NCI-H82 (cell line): Measurements from ENCODE around the gene CRAMP1.
A peak's percentile ranks its signal among the peaks of the same experiment; 100 is the strongest.

Experiments used
- DNase-seq: peaks from one replicate; lab custom pipeline; 2025; lab: John Stamatoyannopoulos, UW

The CRAMP1 gene

DNA sequence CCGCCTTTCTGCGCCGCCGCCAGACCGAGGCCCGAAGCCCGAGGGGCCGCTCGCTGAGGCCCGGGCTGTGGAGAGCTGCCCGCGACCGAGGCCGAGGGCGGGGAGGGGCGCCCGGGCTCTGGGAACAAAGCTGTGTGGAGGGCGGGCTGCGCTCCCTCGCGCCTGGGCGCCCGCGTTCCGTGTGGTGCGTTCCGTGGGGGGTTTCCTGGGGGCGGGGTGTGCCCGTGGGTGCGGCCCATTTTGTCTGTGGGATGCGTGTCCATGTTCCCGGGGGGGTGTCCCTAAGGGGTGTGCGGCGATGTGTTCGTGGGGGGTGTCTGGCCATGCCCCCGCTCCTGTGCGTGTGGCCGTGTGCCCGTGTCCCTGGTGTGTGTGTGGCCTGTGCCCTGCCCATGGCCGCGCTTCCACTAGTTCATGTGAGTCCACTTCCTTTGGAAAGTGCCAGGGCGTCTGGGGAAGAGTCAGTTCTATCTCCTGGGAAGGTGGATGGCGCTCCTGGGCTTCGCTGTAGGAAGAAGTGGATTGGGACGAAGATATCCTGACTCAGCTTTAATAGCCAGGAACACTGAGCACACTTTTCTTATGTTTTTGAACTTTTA, 66.4 kb downstream of the CRAMP1 start:
- peak; percentile 51 for DNase-seq

DNA sequence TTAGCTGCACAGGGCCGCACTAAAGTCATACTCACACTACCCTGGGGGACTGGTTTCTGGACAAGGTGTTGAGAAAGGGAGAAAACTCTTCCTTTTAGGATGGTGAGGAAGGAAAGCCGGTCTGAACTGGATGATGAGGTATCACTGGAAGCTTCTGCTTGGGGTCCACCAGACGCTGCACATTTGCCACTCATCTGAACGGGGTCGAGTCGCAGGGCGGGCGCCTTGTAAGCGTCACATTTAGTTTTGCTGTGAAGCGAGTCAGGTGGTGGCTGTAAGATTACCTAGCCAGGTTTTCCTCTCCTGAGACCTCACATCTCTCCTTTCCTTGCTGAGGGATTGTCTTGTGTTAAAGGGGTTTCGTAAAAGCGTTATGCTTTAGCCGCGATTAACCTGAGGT, 68.2 kb downstream of the CRAMP1 start:
- no peak for DNase-seq

DNA sequence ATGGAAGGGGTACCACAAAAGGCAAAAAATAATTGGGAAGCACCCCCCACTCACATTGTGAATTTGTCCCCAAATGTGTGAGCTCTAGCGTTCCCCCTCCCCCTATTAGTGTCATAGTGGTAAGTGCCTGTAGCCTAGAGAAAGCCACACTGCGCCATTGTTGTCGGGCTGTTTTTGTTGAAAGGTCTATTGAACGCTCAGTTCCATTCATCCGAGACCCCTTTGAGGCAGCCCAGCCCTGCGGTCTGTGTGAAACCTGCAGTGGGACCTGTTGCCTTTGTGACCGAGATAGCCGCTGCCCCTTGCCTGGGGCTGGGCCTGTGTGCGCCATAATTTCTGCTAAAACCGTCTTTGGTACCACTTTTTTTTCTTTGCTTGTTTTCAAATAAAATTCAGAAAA, 68.9 kb downstream of the CRAMP1 start:
- DNase-seq, result no peak

DNA sequence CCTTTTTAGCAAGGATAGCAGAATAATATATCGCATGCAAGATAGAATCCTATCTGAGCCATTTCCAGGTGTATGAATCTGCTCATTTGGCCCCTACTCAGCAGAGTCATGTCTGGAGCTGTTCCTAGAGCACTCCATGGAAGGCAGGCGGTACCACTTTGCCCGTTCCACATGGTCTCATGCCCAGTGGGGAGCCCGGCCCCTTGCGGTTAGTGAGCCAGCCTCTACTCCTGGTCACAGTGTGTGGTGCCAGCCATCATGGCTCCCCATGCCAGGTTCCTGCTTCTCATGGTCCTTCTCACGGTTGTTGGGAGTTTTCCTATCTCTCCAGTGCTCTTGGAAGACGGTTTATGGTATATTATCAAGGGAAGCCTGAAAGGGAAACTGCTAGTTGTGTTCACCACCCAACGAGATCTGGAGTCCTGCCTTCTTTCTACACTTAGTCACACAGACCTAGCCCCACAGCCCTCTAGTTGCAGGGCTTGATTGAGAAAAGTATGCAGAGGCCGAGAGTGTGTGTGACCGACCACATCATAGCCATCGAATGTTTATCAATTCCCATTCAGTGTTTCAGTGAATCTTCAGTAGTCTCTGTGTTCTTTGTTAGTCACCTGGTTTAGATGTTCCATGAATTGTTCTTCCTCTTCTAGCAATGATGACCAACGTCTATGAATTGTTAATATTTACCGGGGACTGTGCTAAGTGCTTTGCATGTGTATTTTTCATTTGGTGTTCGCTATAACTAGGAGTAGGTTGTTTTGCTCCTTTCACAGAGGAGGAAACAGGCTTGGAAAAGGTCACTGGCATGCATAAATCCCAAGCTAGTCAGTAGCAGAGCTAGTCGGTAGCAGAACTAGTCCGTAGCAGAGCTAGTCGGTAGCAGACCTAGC, 75.5 kb downstream of the CRAMP1 start:
- no peak for DNase-seq

DNA sequence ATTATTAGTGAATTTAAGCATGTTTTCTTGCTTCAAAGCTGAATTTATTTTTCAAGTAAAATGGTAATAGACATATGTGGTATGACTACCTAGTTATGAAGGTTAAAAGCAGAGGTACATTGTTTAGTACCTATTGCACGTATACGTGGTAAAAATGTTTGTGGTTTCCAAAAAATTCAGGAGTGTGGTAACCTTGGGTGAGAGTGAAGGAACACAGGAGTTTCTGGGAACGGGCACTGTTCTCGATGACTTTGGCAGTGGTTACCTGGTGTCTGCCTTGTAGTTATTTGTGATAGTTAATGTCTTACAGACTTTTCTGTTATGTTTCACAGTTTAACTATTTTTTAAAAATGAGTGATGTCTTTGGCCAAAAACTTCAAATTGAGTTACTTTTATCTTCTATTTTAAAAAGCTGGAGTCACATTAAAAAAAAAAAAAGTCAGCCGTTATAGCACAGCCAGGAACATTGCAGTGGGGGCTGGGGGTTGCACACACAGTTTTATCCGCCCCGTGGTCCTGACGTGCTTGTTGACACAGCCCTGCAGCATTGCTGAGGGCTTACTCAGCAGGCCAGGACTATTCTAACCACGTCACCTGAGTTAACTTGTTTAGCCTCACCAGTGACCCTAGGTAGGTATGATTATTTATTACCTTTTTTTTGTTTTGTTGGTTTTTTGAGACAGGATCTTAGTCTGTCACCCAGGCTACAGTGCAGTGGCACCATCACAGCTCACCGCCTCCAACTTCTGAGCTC, 76.8 kb downstream of the CRAMP1 start:
- DNase-seq, result no peak

DNA sequence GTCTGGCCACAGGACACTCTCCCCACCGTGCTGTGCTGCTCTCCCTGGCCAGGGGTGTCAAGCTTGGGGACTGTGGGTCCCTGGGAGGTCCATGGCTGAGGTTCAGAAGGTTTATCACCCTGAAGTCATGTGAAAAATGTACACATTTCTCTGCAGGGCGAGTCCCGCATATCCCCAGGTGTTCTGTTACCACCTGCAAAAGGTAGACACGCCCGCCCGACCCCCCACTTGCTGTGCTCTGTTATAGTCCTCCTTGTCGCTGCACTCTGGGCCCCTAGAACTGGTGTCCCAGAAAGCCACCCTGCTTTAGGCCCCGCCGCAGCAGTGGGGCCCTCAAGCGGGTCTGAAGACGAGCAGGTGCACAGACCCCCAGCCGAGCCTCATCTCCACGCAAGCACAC, 77.7 kb downstream of the CRAMP1 start:
- DNase-seq, result no peak

DNA sequence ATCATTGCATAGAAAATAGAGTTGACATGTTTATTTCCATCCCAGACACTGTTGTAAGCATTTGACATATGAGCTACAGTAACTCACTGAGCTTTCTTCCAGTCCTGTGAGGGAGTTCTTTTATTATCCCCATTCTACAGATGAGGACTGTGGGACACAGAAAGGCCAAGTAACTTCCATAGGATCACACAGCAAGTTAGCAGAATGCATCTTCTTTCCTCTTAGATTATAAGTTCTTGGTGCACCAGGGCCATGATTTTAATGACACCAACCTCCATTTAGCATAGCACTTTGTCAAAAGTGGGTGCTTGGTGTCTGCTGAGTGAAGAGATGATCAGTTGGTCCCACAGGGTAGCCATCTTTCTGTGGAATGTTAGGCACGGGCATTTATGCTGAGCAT, 78.7 kb downstream of the CRAMP1 start:
- no peak for DNase-seq

DNA sequence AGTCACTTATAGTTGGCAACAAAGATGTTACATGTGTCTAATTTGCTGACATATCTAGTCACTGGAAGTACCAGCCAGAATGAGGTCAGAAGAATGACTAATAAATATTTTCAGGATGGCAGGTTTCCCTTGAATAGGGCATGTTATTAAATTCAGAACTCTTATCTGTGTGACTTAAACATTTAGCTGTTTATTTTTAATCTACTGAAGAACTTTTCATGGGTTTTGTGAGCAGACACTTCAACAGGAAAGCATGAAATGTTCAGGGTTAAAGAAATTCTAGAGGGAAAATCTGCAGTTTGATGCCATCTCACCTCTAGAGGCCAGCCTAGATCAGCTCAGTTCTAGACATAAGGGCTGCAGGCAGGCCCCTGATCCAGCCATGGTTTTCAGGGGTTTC, 79.1 kb downstream of the CRAMP1 start:
- no peak for DNase-seq

DNA sequence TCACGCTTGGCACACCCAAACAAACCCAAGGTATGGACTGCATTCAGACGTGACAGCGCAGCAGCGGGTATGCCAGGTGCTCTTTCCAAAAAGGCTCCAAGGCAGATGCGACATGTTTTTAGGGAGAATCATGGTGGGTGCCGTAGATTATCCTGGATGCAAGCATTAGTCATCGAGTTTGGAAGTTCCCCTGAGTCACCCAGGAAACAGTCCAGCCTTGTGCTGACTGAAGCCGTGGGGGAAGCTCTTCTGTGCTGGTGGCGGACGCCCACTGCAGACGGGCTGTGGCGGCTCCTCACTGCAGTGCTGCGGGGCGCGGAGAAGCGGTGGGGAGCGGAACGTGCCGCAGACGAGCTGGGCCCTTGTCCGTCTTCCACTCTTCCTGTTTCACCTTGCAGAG, 79.8 kb downstream of the CRAMP1 start:
- no peak for DNase-seq

DNA sequence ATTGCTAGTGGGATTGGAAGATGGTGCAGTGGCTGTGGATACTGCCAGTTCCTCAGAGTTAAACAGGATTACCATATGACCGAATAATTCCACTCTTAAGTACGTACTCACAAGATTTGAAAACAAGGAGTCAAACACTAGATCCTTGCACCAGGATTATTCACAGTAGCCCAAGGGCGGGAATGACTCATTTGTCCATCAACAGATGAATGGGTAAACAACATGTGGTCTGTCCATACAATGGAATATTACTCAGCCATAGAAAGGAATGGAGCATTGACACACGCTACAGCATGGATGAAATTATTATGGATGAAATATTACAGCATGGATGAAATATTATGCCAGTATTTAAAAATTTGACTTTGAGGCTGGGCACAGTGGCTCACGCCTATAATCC, 84.7 kb downstream of the CRAMP1 start:
- no peak for DNase-seq

DNA sequence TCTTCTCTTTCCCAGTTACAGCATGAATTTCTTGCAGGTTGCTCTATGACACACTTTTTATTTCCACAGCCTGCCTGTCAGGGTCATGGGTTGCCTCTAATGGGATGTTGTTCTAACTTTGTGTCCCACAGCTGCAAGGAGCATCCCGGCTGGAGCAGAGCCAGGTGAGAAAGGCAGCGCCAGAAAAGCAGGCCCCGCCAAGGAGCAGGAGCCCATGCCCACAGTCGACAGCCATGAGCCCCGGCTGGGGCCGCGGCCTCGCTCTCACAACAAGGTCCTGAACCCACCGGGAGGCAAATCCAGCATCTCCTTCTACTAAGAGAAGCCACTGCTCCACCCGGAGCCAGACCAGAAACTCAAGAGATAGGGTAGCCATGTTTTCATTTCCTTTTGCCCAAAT, 86.5 kb downstream of the CRAMP1 start:
- no peak for DNase-seq

DNA sequence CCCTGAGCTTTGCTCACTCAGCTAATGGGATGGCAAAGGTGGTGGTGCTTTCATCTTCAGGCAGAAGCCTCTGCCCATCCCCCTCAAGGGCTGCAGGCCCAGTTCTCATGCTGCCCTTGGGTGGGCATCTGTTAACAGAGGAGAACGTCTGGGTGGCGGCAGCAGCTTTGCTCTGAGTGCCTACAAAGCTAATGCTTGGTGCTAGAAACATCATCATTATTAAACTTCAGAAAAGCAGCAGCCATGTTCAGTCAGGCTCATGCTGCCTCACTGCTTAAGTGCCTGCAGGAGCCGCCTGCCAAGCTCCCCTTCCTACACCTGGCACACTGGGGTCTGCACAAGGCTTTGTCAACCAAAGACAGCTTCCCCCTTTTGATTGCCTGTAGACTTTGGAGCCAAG, 88.1 kb downstream of the CRAMP1 start:
- no peak for DNase-seq

DNA sequence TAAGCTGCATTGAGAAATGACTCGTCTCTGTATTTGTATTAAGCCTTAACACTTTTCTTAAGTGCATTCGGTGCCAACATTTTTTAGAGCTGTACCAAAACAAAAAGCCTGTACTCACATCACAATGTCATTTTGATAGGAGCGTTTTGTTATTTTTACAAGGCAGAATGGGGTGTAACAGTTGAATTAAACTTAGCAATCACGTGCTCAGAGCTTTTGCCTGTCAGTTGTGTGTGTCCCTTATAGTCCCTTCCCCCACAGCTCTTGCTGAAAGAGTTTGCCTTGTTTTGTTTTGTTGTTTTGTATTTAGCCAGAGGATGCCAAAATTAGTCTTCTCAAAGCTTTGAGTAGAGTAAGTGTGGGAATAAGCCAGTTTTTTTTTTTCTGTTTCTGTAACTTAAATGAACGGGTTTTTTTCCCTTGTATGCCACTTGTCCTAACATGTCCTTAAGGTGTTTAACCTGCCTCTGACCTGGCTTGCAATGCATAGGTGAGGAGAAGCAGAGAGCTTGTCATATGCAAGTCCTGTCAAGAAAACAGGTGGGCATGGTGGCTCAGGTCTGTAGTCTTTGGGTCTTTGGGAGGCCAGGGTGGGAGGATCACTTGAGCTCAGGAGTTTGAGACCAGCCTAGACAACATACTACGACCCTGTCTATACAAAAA, 89.2 kb downstream of the CRAMP1 start:
- no peak for DNase-seq

DNA sequence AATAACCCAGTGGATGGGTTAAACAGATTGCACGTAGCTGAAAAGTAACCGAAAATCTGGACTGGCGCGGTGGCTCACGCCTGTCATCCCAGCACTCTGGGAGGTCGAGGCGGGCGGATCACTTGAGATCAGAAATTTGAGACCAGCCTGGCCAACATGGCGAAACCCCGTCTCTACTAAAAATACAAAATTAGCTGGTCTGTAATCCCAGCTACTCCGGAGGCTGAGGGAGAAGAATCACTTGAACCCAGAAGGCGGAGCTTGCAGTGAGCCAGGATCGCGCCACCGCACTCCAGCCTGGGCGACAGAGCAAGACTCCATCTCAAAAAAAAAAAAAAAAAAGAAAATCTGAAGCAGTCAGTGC, 93.1 kb downstream of the CRAMP1 start:
- DNase-seq, result peak; percentile 66

DNA sequence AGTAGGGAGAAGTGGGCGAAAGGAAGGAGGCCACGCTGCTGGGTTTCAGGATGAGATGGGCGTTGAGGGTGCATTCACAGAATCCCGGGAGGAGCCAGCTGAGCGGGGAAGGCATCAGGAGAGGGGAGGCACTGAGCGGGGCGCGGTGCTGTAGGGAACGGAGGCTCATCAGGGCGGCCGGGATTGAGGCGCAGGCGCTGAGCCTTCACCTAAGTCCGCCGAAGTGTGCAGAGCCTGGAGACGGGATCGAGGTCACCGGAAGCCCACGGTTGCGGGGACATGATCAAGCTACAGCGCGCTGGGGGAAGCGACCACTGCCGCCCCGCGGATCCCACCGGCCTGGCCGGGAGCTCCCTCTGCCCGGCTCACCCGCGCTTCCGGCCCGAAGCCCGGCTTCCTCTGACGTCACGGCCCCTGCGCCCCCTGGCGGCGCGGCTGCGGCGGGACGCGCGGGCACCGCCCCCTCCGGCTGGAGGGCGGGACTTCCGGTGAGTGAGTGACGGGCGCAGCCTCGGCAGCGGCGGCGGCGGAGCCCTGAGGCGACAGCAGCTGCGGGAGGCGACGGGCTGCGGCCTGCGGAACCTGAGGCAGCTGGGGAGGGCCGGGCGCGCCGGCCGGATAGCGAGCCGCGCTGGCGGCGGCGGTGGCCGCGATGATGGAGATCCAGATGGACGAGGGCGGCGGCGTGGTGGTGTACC, 93.7 kb downstream of the CRAMP1 start, which contains the start of gene MAPK8IP3:
TSS of gene MAPK8IP3 (plus strand) at position 508 of the 698 bp plus-strand sequence. CDS start at position 653, 145 bp downstream.
- peak; percentile 90 for DNase-seq

DNA sequence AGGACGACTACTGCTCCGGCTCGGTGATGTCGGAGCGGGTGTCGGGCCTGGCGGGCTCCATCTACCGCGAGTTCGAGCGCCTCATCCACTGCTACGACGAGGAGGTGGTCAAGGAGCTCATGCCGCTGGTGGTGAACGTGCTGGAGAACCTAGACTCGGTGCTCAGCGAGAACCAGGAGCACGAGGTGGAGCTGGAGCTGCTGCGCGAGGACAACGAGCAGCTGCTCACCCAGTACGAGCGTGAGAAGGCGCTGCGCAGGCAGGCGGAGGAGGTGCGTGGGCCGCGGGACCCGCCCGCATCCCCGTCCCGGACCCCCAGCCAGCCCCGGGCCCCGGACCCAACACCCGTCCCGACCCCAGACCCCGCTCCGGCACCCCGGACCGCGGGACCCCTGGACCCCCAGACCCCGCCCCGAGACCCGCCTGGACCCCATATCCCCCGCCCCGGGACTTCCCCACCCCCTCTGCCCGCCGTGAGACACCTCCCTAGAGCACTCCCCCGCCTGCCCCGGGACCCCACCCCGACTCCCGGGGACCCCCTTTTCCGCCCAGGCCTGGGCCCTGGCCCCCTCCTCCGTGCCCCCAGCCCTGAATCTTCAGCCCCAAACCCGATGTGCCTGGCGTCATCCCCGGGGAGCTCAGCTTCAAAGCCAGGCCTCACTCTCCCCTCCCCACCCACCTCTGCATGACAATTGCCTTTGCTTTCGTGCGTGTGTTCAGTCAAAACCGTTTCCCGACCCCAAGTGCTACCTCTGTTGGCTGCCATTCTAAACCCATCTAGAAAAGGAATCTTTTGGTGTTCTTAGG, 94.4 kb downstream of the CRAMP1 start:
- DNase-seq, result peak; percentile 60

DNA sequence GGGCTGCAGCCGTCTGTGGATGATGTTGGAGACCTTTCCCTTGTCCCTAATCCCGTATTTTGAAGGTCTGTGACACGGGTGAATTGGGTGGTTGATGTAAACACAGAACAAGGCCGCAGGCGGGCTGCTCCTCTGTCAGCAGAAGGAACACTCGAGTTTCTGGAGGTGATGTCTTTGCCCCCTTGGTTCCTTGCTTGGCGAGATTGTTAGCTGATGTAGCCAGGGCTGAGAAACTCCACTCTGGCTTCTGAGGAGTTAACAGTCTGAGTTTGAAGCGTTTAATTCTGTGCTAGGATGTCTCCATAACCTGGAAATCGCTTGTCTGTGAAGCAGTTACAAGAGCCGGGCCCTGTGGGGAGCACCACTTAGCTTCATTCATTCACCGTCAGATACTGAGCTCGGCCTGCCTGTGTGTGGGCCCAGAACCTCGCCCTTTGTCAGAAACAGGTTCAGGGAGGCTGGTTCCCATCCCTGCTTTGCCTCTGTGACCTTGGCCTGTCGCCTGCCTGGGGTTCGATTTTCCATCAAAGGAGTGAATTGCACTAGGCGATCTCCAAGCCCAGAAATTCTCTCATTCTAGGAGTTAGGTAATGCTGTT, 95.1 kb downstream of the CRAMP1 start:
- DNase-seq, result no peak

DNA sequence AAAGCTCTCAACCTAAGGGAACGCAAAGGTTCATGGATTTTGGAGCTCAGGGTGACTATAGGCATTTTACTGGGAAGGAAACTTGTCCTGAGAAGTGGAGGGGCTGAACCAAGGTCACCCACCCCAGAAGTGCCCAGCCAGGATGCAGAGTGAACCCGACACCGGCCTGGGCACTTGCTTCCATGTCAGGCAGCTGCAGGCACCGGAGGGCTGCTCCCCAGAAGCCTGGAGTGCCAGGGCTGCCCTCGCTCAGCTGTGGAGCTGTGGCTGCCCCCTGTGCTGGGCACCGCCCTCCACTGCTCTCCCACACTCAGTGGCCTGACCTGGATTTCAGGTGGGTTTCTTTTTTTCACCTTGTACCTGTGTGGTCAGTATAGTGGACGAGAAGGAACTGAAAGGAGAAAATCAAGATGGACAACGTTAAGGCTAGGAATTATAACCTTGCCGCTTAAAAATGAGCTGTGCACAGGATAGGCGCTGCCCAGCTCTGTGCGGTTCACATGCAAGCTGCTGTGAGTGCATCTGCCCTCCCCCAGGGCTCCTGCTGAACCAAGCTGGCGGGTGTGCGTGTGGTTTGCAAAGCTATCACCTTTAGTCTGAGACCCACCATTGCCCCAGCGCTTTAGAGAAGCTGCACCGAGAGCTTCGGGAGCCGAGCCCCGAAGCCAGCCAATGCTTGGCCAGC, 96.1 kb downstream of the CRAMP1 start:
- DNase-seq, result no peak

DNA sequence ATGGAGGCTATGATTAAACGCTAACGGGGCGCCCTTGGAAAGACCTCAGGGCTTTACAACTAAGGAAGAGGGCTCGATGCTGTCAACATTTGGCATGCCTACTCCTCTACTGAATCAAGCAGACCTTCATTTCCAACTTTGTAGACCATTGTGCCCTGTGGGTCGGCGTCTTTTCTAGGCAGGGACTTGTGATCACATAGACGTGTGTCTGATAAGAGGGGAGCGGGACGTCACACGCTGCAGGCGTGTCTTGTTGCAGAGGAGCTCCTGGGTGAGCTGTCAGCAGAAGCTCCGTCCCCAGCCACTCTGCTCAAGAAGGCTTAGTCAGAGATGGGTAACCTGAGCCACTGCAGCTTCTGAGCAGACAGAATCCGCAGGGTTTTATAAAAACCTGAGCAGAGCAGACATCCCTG, 96.6 kb downstream of the CRAMP1 start:
- DNase-seq, result peak; percentile 20

DNA sequence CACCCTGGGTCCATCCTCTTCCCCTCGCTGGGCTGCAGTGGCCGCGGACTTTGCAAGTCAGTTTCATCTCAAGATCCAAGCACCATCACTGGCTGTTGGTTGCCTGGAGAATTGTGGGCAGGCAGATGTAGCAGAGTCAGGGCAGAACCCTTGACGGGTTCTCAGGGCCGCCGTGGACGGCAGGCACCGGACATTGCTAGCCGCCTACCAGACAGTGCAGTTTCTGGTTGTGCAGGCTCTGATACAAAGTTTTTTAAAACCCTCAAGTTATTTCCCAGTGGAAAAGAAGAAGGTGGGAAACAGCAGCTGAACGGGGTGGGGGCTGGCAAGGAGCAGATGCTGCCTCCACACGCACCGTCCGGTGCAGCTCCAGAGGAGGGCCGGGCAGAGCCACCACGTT, 97.2 kb downstream of the CRAMP1 start:
- no peak for DNase-seq
